GM19043 (cell line): ENCODE measurements around the gene RBMS2.

Experiments
- ATAC-seq: cut with Tn5 transposase; IDR thresholded peaks from one replicate; pipeline ENCODE4 v1.9.1; 2021; ENCODE audit warnings: low read depth; ENCODE audit not compliant: unreplicated experiment

Gene RBMS2

GRCh38 chr12:56578983-56579546 lies 57.4 kb downstream of the RBMS2 start:
- ATAC-seq, result no peak

GRCh38 chr12:56581418-56582145 lies 60.0 kb downstream of the RBMS2 start:
- no peak for ATAC-seq

GRCh38 chr12:56585098-56585497 lies 63.5 kb downstream of the RBMS2 start:
- no peak for ATAC-seq

GRCh38 chr12:56589783-56590182 lies 68.2 kb downstream of the RBMS2 start:
- ATAC-seq, result no peak

- ATAC-seq, result no peak
Observed at GRCh38 chr12:56590237-56590830, 68.7 kb downstream of the RBMS2 start.

- ATAC-seq, result no peak
Observed at GRCh38 chr12:56591126-56591525, 69.5 kb downstream of the RBMS2 start.

- no peak for ATAC-seq
Observed at GRCh38 chr12:56591961-56592360, 70.3 kb downstream of the RBMS2 start.

GRCh38 chr12:56593909-56594621 lies 72.4 kb downstream of the RBMS2 start:
- ATAC-seq, result no peak

- no peak for ATAC-seq
Observed at GRCh38 chr12:56596815-56597214, 75.2 kb downstream of the RBMS2 start.

GRCh38 chr12:56599041-56599440 lies 77.4 kb downstream of the RBMS2 start:
- ATAC-seq, result no peak

- no peak for ATAC-seq
Observed at GRCh38 chr12:56599797-56600196, 78.2 kb downstream of the RBMS2 start.

- no peak for ATAC-seq
Observed at GRCh38 chr12:56600753-56601152, 79.1 kb downstream of the RBMS2 start.

GRCh38 chr12:56601503-56601902 lies 79.9 kb downstream of the RBMS2 start:
- ATAC-seq, result no peak

- no peak for ATAC-seq
Observed at GRCh38 chr12:56602239-56602638, 80.6 kb downstream of the RBMS2 start.

GRCh38 chr12:56604355-56604754 lies 82.7 kb downstream of the RBMS2 start:
- no peak for ATAC-seq

- no peak for ATAC-seq
Observed at GRCh38 chr12:56614627-56615026, 93.0 kb downstream of the RBMS2 start.

- no peak for ATAC-seq
Observed at GRCh38 chr12:56616244-56616643, 94.6 kb downstream of the RBMS2 start.

GRCh38 chr12:56616925-56617324 lies 95.3 kb downstream of the RBMS2 start:
- no peak for ATAC-seq

- no peak for ATAC-seq
Observed at GRCh38 chr12:56622535-56622934, 100.9 kb downstream of the RBMS2 start.

GRCh38 chr12:56626701-56627100 lies 105.1 kb downstream of the RBMS2 start:
- no peak for ATAC-seq

GRCh38 chr12:56628671-56629458 lies 107.2 kb downstream of the RBMS2 start:
- no peak for ATAC-seq
